Measurements from ENCODE around the gene SLCO3A1.

SLCO3A1 gene

DNA sequence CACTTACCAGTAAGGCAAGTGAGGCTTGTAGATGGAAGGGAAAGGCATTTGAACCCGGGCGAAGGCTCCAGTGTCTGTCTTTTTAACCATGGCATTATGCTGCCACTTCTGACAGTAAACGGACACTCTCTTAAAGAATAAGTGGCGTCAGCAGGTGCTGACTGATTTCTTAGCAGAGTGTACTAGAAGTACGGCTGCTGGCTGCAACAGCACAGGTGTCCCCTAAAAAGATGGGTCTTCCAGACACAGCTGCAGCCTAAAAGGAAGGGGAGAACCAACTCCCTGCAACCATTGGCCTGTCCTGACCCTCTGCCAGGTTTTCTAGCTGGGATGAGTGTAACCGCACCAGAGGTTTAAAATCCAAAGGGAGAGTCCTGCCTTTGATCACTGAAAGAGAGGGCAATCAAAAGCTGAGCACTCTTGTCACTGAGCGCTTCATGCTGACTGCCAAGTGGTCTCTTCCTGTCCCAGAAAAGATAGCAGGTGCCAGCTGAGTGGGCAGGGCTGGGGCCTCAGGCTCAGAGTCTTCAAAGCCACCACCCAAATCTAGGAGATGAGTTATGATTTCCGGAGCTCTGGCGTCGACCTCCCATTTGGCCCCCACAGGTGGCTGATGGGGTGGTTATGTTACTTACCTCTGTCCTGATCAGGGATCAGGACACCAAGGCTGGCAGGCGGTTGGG, 255.8 kb downstream of the SLCO3A1 start:
- Histone ChIP-seq H3K36me3 (ENCODE audit: control insufficient read depth, insufficient read depth, low read length) (no peaks in the 10 kb centered on the region), H2AFZ (no peak overlapping the region), H3K27ac (no peak overlapping the region), H3K9ac (no peak overlapping the region), H3K79me2 (peaks cover 3% of the 10 kb centered on the region), H3K9me3 (ENCODE audit: control insufficient read depth, low read length) (no peaks in the 10 kb centered on the region), H3K4me2 (ENCODE audit: low read length) (no peak overlapping the region), H3K4me1 (no peaks in the 10 kb centered on the region), H3K4me3 (ENCODE audit: low read depth, low read length) (no peak overlapping the region), H3K27me3 (ENCODE audit: control insufficient read depth, insufficient read depth, low read length) (no peaks in the 10 kb centered on the region)
- TF ChIP-seq CTCF (IDR thresholded peaks at IDR 0.05): no peak

DNA sequence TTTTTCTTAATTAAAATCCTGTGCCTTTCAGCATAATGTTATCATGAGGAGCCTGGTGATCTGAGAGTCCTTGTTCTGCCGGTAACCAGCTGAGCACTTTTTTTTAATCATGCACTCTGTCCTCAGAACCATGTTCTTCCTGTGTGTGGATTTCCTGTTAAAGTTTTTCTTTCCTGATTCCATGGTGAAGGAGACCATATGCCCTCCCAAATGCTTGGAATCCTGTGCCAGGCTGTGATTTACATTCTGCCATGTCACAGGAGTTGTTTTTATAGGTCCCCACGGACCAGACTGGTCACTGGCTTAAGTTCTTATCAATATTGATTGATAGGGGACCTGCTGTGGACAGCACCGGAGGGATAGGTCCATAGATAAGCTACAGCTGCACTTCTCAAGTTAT, 257.8 kb downstream of the SLCO3A1 start:
- H3K79me2 ChIP-seq: peaks cover 3% of the 10 kb centered on the region
- no peak overlapping the region for H2AFZ ChIP-seq
- no peak overlapping the region for H3K4me2 ChIP-seq (ENCODE audit: low read length)
- no peaks in the 10 kb centered on the region for H3K4me1 ChIP-seq
- no peak overlapping the region for H3K27ac ChIP-seq
- no peaks in the 10 kb centered on the region for H3K27me3 ChIP-seq (ENCODE audit: control insufficient read depth, insufficient read depth, low read length)
- no peak overlapping the region for H3K9ac ChIP-seq
- no peak for TF ChIP-seq CTCF (IDR thresholded peaks at IDR 0.05)
- no peaks in the 10 kb centered on the region for H3K36me3 ChIP-seq (ENCODE audit: control insufficient read depth, insufficient read depth, low read length)
- H3K4me3 ChIP-seq (ENCODE audit: low read depth, low read length): no peak overlapping the region
- H3K9me3 ChIP-seq (ENCODE audit: control insufficient read depth, low read length): no peaks in the 10 kb centered on the region

DNA sequence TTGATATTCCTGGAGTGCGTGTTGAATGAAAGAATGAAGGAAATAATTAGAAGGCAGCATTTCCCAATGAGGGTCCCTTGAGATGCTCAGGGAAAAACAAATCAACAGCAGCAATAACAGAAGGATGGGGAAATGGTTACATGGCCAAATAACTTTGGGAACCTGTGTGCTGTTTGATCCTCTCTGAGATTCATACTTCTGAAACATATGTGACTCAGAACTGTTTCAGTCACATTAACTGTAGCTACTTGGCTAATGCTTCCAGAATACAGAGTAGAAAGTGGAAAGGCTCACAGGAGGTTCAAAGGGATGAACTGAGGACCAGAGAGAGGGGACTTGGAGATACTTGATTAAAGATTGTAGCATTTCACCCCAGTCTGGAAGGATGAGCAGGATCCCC, 258.2 kb downstream of the SLCO3A1 start:
- H3K4me1 ChIP-seq: peaks cover 4% of the 10 kb centered on the region
- H3K4me3 ChIP-seq (ENCODE audit: low read depth, low read length): no peak overlapping the region
- H3K9me3 ChIP-seq (ENCODE audit: control insufficient read depth, low read length): no peaks in the 10 kb centered on the region
- no peak for TF ChIP-seq CTCF (IDR thresholded peaks at IDR 0.05)
- H2AFZ ChIP-seq: no peak overlapping the region
- H3K27ac ChIP-seq: no peak overlapping the region
- H3K27me3 ChIP-seq (ENCODE audit: control insufficient read depth, insufficient read depth, low read length): no peaks in the 10 kb centered on the region
- H3K36me3 ChIP-seq (ENCODE audit: control insufficient read depth, insufficient read depth, low read length): no peaks in the 10 kb centered on the region
- no peak overlapping the region for H3K4me2 ChIP-seq (ENCODE audit: low read length)
- H3K79me2 ChIP-seq: peaks cover 3% of the 10 kb centered on the region
- no peak overlapping the region for H3K9ac ChIP-seq

DNA sequence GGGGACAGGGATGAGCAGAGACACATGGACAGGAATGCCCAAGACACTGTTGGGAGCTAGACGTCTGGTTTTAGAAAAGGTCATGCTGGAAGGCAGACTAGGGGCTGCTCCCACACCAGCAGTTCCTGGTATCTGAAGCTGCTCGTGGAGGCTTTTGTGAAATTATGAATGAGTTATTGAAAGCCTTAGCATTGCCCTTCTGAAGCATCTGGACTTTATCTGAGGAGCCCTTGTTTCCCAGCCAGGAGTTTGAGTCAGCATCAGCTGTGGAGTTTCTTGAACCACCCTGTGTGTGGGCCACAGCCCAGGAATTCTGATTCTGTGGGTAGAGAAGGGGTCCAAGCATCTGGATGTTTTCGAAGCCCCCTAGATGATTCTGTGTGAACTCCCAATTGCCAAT, 258.7 kb downstream of the SLCO3A1 start:
- Histone ChIP-seq H3K4me3 (ENCODE audit: low read depth, low read length) (no peak overlapping the region), H3K79me2 (peaks cover 3% of the 10 kb centered on the region), H3K27me3 (ENCODE audit: control insufficient read depth, insufficient read depth, low read length) (no peaks in the 10 kb centered on the region), H3K27ac (no peak overlapping the region), H3K4me1 (peaks cover 4% of the 10 kb centered on the region), H3K4me2 (ENCODE audit: low read length) (no peak overlapping the region), H3K36me3 (ENCODE audit: control insufficient read depth, insufficient read depth, low read length) (no peaks in the 10 kb centered on the region), H2AFZ (no peak overlapping the region), H3K9ac (no peak overlapping the region), H3K9me3 (ENCODE audit: control insufficient read depth, low read length) (no peaks in the 10 kb centered on the region)
- TF ChIP-seq CTCF (IDR thresholded peaks at IDR 0.05): no peak

- no peak overlapping the region for H3K4me3 ChIP-seq (ENCODE audit: low read depth, low read length)
- H3K27me3 ChIP-seq (ENCODE audit: control insufficient read depth, insufficient read depth, low read length): no peaks in the 10 kb centered on the region
- TF ChIP-seq CTCF (IDR thresholded peaks at IDR 0.05): no peak
- H2AFZ ChIP-seq: no peak overlapping the region
- no peak overlapping the region for H3K9ac ChIP-seq
- H3K79me2 ChIP-seq: peaks cover 3% of the 10 kb centered on the region
- no peaks in the 10 kb centered on the region for H3K36me3 ChIP-seq (ENCODE audit: control insufficient read depth, insufficient read depth, low read length)
- H3K9me3 ChIP-seq (ENCODE audit: control insufficient read depth, low read length): no peaks in the 10 kb centered on the region
- no peak overlapping the region for H3K4me2 ChIP-seq (ENCODE audit: low read length)
- no peak overlapping the region for H3K27ac ChIP-seq
- H3K4me1 ChIP-seq: peaks cover 9% of the 10 kb centered on the region
These were observed 259.2 kb downstream of the SLCO3A1 start for GRCh38 chr15:92112711-92113110.
